SK-N-SH treated with all-trans-retinoic acid at 6 μM for 48 hours (cell line): Measurements from ENCODE around the gene ATP9A.

Source experiments
- ATAC-seq: fragments of 200-7000 bp; cut with Tn5 transposase; 3 replicates; pipeline ENCODE4 v1.9.1; 2020; ENCODE audit warnings: mild to moderate bottlenecking, moderate library complexity
- ARNTL ChIP-seq: fragments of 450-650 bp; formaldehyde crosslinking; IDR thresholded peaks from 2 replicates; pipeline ENCODE4 v1.5.0; 2020; ENCODE audit warnings: low read depth, mild to moderate bottlenecking, moderate library complexity, borderline replicate concordance
- BACH2 ChIP-seq: fragments of 250-450 bp; sonication (Bioruptor Pico); IDR thresholded peaks from 2 replicates; pipeline ENCODE4 v1.9.0; 2021; ENCODE audit warnings: mild to moderate bottlenecking, borderline replicate concordance
- CSDC2 ChIP-seq: fragments of 250-450 bp; sonication (Bioruptor Pico); IDR thresholded peaks from 2 replicates; pipeline ENCODE4 v1.5.0; 2020; ENCODE audit warnings: mild to moderate bottlenecking, moderate library complexity
- CSRNP3 ChIP-seq: fragments of 250-450 bp; sonication (Bioruptor Pico); IDR thresholded peaks from 2 replicates; pipeline ENCODE4 v1.5.1; 2021; ENCODE audit warnings: mild to moderate bottlenecking, moderate library complexity
- ESRRG ChIP-seq: fragments of 250-450 bp; sonication (Bioruptor Pico); IDR thresholded peaks from 2 replicates; pipeline ENCODE4 v1.6.1; 2021; ENCODE audit warnings: mild to moderate bottlenecking
- GLIS3 ChIP-seq: fragments of 250-450 bp; sonication (Bioruptor Pico); IDR thresholded peaks from 2 replicates; pipeline ENCODE4 v1.5.0; 2020; ENCODE audit warnings: mild to moderate bottlenecking, moderate library complexity
- ISL1 ChIP-seq: fragments of 250-450 bp; sonication (Bioruptor Pico); IDR thresholded peaks from 2 replicates; pipeline ENCODE4 v2.1.2; 2022; ENCODE audit warnings: mild to moderate bottlenecking, moderate library complexity
- OSR1 ChIP-seq: fragments of 250-450 bp; sonication (Bioruptor Pico); IDR thresholded peaks from 2 replicates; pipeline ENCODE4 v1.8.0; 2022; ENCODE audit warnings: moderate library complexity, mild to moderate bottlenecking, inconsistent platforms
- PATZ1 ChIP-seq: fragments of 250-450 bp; sonication (Bioruptor Pico); IDR thresholded peaks from 2 replicates; pipeline ENCODE4 v1.8.0; 2020; ENCODE audit warnings: mild to moderate bottlenecking, moderate library complexity, borderline replicate concordance
- POU6F1 ChIP-seq: fragments of 250-450 bp; sonication (Bioruptor Pico); IDR thresholded peaks from 2 replicates; pipeline ENCODE4 v1.8.0; 2021; ENCODE audit warnings: low read depth, mild to moderate bottlenecking, moderate library complexity, borderline replicate concordance
- PPARA ChIP-seq: fragments of 250-450 bp; sonication (Bioruptor Pico); IDR thresholded peaks from 2 replicates; pipeline ENCODE4 v1.5.0; 2020; ENCODE audit warnings: mild to moderate bottlenecking, borderline replicate concordance
- RARB ChIP-seq: fragments of 250-450 bp; sonication (Bioruptor Pico); IDR thresholded peaks from 2 replicates; pipeline ENCODE4 v1.8.0; 2021; ENCODE audit warnings: mild to moderate bottlenecking, moderate library complexity
- SNAI2 ChIP-seq: fragments of 250-450 bp; sonication (Bioruptor Pico); IDR thresholded peaks from 2 replicates; pipeline ENCODE4 v1.5.0; 2020; ENCODE audit warnings: mild to moderate bottlenecking, moderate library complexity
- TCF4 ChIP-seq: fragments of 250-450 bp; sonication (Bioruptor Pico); IDR thresholded peaks from 2 replicates; pipeline ENCODE4 v1.8.0; 2021; ENCODE audit warnings: mild to moderate bottlenecking, moderate library complexity, borderline replicate concordance
- TSHZ2 ChIP-seq: fragments of 250-450 bp; sonication (Bioruptor Pico); IDR thresholded peaks from 2 replicates; pipeline ENCODE4 v1.5.0; 2020; ENCODE audit warnings: mild to moderate bottlenecking, moderate library complexity
- ZC3H10 ChIP-seq: fragments of 250-450 bp; sonication (Bioruptor Pico); IDR thresholded peaks from 2 replicates; pipeline ENCODE4 v1.5.1; 2021; ENCODE audit warnings: mild to moderate bottlenecking, moderate library complexity
- ZFP3 ChIP-seq: fragments of 250-450 bp; sonication (Bioruptor Pico); IDR thresholded peaks from 2 replicates; pipeline ENCODE4 v1.5.0; 2020; ENCODE audit warnings: mild to moderate bottlenecking, moderate library complexity
- ZNF70 ChIP-seq: fragments of 450-650 bp; formaldehyde crosslinking; IDR thresholded peaks from 2 replicates; pipeline ENCODE4 v1.5.0; 2020; ENCODE audit warnings: mild to moderate bottlenecking, moderate library complexity
- ZNF8 ChIP-seq: fragments of 450-650 bp; formaldehyde crosslinking; IDR thresholded peaks from 2 replicates; pipeline ENCODE4 v1.5.0; 2020; ENCODE audit warnings: mild to moderate bottlenecking, moderate library complexity

The ATP9A gene

DNA sequence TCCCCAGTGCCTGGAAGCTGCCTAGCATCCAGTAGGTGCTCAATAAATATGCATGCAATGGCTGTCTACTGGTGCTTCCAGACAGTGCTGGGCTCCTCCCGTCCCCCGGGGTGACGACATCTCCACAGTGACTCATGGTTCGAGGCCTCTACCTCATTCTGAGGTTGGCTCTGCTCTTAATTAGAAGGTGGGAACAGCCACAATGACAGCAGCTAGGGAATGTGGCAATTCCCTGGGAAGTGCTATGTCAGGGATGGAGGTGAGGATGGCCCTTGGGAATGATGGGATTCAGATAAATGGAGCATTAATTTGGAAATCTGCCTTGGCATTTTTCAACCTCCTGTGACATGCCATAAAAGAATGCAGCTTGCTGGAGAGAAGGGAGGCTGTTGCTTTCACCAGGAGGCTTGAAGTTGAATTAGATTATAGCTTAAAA is 182.2 kb downstream of the ATP9A start (continued):
- TF ChIP-seq ZNF70 (CRISPR knock-in tag) (no peak), PPARA (no peak), ISL1 (CRISPR knock-in tag) (peak; percentile 86)

DNA sequence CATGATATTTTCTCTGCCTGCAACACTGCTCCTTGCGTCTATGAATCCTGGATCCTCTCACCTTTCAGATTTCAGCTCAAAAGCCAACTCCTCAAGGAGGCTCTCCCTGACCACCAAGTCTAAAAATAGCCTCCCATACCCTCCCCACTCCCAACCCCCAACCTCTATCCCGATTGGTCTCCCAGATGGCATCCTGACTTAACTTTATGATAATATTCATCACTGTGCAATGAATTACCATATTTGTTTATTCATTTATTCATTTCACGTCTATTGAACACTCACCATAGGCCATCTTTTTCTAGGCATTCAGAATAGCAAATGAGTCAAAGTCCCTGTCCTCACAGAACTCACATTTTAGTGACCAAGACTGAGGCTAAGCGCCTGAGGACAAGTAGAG is 183.0 kb downstream of the ATP9A start:
- no peak for ATAC-seq
- TF ChIP-seq ESRRG (CRISPR knock-in tag) (no peak), PPARA (no peak), ZNF8 (no peak), RARB (no peak), TSHZ2 (CRISPR knock-in tag) (no peak), CSDC2 (CRISPR knock-in tag) (no peak), ARNTL (no peak), TCF4 (CRISPR knock-in tag) (no peak), BACH2 (CRISPR knock-in tag) (no peak), ZNF70 (CRISPR knock-in tag) (no peak), OSR1 (CRISPR knock-in tag) (no peak), ZC3H10 (CRISPR knock-in tag) (no peak), PATZ1 (CRISPR knock-in tag) (no peak), POU6F1 (CRISPR knock-in tag) (no peak), ISL1 (CRISPR knock-in tag) (no peak), GLIS3 (CRISPR knock-in tag) (no peak)

- no peak for TF ChIP-seq CSRNP3 (CRISPR knock-in tag)
- TF ChIP-seq OSR1 (CRISPR knock-in tag) = no peak
- no peak for TF ChIP-seq CSDC2 (CRISPR knock-in tag)
- TF ChIP-seq GLIS3 (CRISPR knock-in tag) = no peak
- no peak for TF ChIP-seq TCF4 (CRISPR knock-in tag)
- TF ChIP-seq SNAI2 (CRISPR knock-in tag) = no peak
- no peak for TF ChIP-seq ZFP3
- no peak for TF ChIP-seq PATZ1 (CRISPR knock-in tag)
- no peak for TF ChIP-seq ZNF8
- TF ChIP-seq TSHZ2 (CRISPR knock-in tag) = no peak
- ATAC-seq = no peak
These were observed 183.5 kb downstream of the ATP9A start for GRCh38 chr20:51584737-51585136.
